Measurements from ENCODE around the gene ARPP21.

Gene ARPP21

DNA sequence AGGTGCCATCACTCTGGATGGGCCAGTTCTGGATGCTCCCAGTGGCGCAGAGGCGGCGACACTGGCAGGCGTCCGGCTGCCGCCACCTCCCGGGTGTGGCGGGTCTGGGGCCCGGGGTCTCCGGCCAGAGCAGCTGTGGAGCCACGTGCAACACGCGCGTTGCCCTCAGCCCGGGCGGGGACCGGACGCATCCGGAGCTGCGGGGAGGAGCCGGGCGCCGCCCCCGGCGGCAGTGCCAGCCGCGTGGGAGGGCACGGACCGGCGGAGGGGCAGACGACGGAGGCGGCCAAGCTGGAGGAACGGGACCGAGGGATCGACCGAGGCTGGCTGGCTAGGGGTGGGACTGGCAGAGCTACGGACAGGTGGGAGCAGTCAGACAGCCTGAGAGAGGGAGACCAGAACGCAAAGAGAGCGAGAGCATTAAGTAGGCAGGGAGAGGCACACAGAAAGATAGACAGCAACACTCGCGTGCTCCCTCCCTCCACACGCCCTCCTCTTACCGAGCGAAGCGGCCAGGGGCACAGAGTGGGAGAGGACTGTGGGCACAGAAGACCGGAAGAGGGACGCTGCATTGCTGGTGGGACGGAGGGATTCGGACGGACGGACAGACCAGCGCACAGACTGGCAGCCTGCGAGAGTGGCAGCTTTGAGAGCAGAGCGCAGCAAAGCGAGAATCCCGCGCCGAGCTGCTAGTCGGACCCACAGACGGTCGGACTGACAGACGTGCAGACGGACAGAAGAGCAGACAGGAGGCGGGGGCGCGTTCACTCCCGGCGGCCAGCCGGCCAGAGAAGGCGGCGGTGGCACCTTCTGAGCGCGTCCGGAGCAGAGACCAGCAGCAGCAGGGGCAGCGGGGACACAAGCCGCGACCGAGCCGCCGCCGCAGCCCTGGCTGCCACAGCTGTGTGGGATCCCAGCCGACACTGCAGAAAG, at the start of gene ARPP21:
Gene ARPP21 (plus strand): TSS at position 272 of the 933 bp plus-strand sequence. CDS start 42,227 bp downstream, outside the sequence.
- no peak for TF ChIP-seq ZFX (IDR thresholded peaks at IDR 0.05)
- no peak for TF ChIP-seq CTCF (conservative IDR thresholded peaks at IDR 0.05)
- no peak within 1 kb of the TSS for H3K27ac ChIP-seq

DNA sequence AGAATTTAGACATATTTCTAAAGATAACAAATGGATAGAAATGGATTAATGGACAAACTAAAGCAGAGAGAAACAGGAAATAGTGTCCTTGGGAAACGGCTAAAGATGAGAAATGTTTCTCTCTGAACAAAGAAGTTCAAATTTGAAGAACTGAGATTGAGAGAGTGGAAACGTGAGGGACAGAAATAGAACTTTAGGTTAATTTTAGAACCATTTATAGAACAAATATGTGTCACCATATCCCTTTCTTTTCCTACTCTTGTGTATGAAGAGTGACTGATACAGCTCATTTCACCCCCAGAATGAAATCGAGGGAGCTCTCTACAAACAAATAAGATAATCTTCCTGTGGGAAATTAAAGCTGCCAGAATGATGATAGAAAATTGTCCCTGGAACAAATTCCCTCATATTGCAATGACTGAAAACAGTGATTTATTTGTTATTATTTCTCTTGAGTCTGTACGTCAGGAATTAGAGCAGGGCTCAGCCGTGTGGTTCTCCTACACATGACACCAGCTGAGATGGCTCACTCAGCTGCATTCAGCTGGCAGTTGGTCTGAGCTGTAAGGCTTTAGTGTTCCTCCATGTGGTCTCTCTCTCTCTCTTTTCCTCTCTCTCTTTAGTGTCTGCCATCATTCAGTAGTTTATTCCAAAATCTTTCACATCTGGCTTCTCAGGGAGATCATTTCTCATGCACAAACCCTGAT, 46.6 kb upstream of the ARPP21 start:
- TF ChIP-seq CTCF (conservative IDR thresholded peaks at IDR 0.05) (no peak), ZFX (IDR thresholded peaks at IDR 0.05) (no peak)
- H3K27ac ChIP-seq: no peak overlapping the region

DNA sequence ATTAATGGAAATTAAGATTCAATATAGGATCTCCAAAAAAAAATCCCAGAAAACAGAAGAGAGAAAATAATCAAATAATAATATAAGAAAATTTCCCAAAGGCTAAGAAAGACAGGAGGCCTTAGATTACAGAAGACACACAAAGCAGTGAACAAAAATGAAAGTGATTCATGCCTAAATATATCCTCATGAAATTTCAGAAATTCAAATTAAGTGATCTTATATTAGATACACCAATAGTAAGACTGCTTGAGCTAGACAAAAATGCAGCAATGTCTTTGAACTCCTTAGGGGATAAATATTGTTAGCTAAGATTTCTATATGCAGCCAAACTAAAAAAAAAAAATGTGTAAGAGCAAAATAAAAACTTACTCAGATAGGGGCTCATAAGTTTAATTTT, 44.6 kb upstream of the ARPP21 start:
- H3K27ac ChIP-seq: no peak overlapping the region
- TF ChIP-seq ZFX (IDR thresholded peaks at IDR 0.05) (no peak), CTCF (conservative IDR thresholded peaks at IDR 0.05) (no peak)

DNA sequence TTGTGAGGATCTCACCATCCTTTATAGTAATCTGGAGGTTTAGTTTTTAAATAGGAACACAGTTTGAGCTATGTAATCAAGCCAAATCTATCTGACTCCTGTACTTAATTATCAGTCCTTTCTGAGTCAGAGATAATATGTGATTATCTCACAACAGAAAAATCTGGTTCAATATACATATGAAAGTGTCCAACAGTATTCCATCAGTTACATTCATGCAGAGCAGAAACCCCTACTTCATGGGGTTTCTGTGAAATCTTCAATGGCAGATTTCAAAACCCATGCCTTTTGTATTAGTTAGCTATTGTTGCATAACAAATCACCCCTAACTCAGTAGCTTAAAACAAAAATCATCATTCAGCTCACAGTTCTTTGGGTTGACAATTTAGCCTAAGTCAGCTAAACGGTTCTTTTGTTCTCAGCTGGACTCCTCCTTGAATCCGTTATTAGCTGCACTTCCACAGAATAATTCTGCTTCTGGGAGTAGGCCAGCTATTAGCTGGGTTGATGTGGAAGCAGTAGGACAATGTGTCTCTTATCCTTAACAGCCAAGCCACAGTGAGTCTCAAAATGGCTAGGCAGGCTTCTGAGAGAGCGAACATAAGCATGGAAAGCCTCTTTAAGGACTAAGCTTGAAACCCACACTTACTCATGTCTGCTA, 42.9 kb upstream of the ARPP21 start:
- TF ChIP-seq CTCF (conservative IDR thresholded peaks at IDR 0.05) (no peak), ZFX (IDR thresholded peaks at IDR 0.05) (no peak)
- H3K27ac ChIP-seq: no peak overlapping the region

DNA sequence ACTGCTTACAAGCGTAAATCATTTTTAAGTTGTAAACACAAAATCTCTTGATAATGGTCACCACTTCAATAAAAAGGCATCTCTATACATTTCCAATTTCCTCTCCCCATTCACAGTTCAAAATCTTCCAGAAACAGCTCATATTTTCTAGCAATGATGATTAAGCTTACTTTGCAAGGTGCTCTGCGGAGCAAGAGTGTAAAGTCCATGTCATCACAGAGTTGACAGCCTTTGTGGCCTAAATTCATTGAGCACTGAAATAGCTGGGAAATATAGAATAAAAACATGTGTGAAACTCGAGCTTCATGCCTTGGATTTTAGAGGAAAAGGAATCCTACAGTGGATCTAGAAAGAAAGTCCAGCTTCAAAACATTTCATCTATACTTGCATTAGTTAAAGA, 41.8 kb upstream of the ARPP21 start:
- no peak overlapping the region for H3K27ac ChIP-seq
- no peak for TF ChIP-seq CTCF (conservative IDR thresholded peaks at IDR 0.05)
- no peak for TF ChIP-seq ZFX (IDR thresholded peaks at IDR 0.05)

- H3K27ac ChIP-seq: no peak overlapping the region
- TF ChIP-seq CTCF (conservative IDR thresholded peaks at IDR 0.05) (no peak), ZFX (IDR thresholded peaks at IDR 0.05) (no peak)
Observed at GRCh38 chr3:35598804-35599203, 40.5 kb upstream of the ARPP21 start.
